Measurements from ENCODE around the gene PAN2. TPM values are rescaled to one million over a fixed set of nuclear protein-coding genes. Genes with fewer than 3 reads are reported as not detected.
"Not testable (repeated sequence)": the region's sequence is repeated elsewhere in the genome, so short reads cannot be mapped to it uniquely, and the experiment has no call there.

PAN2 gene
- total RNA-seq, 4 donors from 2014 or later: 10.2 to 35.9 (median 14.9) TPM

- TF ChIP-seq, protein P1, sequence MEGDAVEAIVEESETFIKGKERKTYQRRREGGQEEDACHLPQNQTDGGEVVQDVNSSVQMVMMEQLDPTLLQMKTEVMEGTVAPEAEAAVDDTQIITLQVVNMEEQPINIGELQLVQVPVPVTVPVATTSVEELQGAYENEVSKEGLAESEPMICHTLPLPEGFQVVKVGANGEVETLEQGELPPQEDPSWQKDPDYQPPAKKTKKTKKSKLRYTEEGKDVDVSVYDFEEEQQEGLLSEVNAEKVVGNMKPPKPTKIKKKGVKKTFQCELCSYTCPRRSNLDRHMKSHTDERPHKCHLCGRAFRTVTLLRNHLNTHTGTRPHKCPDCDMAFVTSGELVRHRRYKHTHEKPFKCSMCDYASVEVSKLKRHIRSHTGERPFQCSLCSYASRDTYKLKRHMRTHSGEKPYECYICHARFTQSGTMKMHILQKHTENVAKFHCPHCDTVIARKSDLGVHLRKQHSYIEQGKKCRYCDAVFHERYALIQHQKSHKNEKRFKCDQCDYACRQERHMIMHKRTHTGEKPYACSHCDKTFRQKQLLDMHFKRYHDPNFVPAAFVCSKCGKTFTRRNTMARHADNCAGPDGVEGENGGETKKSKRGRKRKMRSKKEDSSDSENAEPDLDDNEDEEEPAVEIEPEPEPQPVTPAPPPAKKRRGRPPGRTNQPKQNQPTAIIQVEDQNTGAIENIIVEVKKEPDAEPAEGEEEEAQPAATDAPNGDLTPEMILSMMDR (IDR thresholded peaks at IDR 0.05): no peak
- no peak for TF ChIP-seq POLR2A (IDR thresholded peaks at IDR 0.05)
- no peak for DNase-seq
- intact Hi-C loops (cut with DNase I): no loop called here
- Histone ChIP-seq H3K27me3 (no peaks in the 10 kb centered on the region), H3K4me1 (peaks cover 7 to 31% (median 18%) of the 10 kb centered on the region in 3 donors), H3K4me3 (no peak overlapping the region), H3K36me3 (peaks cover 0 to 4% (median 0%) of the 10 kb centered on the region in 3 donors), H3K9me3 (no peaks in the 10 kb centered on the region), H3K27ac (no peak overlapping the region)
- 80 to 81% methylated on average over 9 of the region's 9 CpGs for WGBS, 2 donors
These were observed 2.8 kb upstream of the PAN2 start for GRCh38 chr12:56336361-56337167.

GRCh38 chr12:56335527-56335926 is 1.7 kb upstream of the PAN2 start:
- WGBS, 2 donors: 95 to 96% methylated on average over 6 to 8 of the region's 8 CpGs
- H3K4me3 ChIP-seq; DNase-seq; H3K27ac ChIP-seq; H3K36me3 ChIP-seq; H3K27me3 ChIP-seq; intact Hi-C loops (cut with DNase I); H3K9me3 ChIP-seq: not testable (repeated sequence)
- peaks cover 7 to 31% (median 18%) of the 10 kb centered on the region in 3 donors for H3K4me1 ChIP-seq

GRCh38 chr12:56334490-56334793 is 642 bp upstream of the PAN2 start:
- WGBS, 2 donors: 8% methylated on average over 6 of the region's 6 CpGs
- intact Hi-C loops (cut with DNase I): no loop called here

DNA sequence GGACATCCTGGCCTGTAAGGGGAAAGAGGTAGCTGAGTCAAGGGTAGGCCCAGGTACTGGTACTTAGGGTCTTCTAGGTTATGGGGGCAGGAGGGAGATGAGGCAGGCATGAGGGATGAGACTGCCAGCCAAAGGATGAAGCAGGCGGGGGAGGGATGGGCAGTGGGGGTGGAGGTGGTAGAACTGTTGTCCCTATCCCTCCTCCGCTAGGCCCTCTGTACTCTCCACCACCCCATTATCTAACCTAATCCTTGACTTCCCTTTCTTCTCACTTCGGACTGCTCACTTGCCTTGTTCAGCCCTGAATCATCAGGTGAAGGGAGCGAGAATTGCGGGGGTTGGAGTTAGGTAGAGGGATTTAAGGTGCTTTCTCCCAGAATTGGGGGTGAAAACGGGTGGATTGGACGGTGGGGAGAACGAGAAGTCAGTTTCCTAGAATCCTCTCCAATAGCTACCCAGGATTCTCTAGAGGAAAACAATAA is 562 bp downstream of the PAN2 start:
- WGBS, 2 donors: 6 to 17% methylated on average over 7 to 8 of the region's 8 CpGs
- Histone ChIP-seq H3K4me1 (peaks cover 7 to 22% (median 9%) of the 10 kb centered on the region in 3 donors), H3K27me3 (no peaks in the 10 kb centered on the region), H3K36me3 (peaks cover 0 to 5% (median 0%) of the 10 kb centered on the region in 3 donors), H3K4me3 (peak overlapping the region; percentile 41 to 82 (median 66)), H3K9me3 (no peaks in the 10 kb centered on the region), H3K27ac (peak overlapping the region; percentile 88 to 96 (median 96))
- intact Hi-C loops (cut with DNase I): no loop called here
- TF ChIP-seq, protein P1 (IDR thresholded peaks at IDR 0.05): no peak
- TF ChIP-seq POLR2A (IDR thresholded peaks at IDR 0.05): no peak
- no peak for DNase-seq

More at GRCh38 chr12:56334490-56334793, 642 bp upstream of the PAN2 start:
- TF ChIP-seq, protein P1 (IDR thresholded peaks at IDR 0.05): no peak
- TF ChIP-seq POLR2A (IDR thresholded peaks at IDR 0.05): no peak
- Histone ChIP-seq H3K27ac (peak overlapping the region; percentile 88 to 96 (median 96)), H3K36me3 (no peaks in the 10 kb centered on the region), H3K4me1 (peaks cover 7 to 31% (median 18%) of the 10 kb centered on the region in 3 donors), H3K27me3 (no peaks in the 10 kb centered on the region), H3K4me3 (peak overlapping the region; percentile 41 to 82 (median 66)), H3K9me3 (no peaks in the 10 kb centered on the region)
- DNase-seq: no peak

- no peak for TF ChIP-seq POLR2A (IDR thresholded peaks at IDR 0.05)
- TF ChIP-seq, protein P1 (IDR thresholded peaks at IDR 0.05): no peak
- Histone ChIP-seq H3K36me3 (peaks cover 0 to 10% (median 0%) of the 10 kb centered on the region in 3 donors), H3K4me1 (peaks cover 7 to 18% (median 9%) of the 10 kb centered on the region in 3 donors), H3K9me3 (no peaks in the 10 kb centered on the region), H3K4me3 (peak overlapping the region; percentile 41 to 82 (median 66)), H3K27ac (peak overlapping the region; percentile 88 to 96 (median 96)), H3K27me3 (no peaks in the 10 kb centered on the region)
- DNase-seq: no peak
- intact Hi-C loops (cut with DNase I): no loop called here
- 89 to 94% methylated on average over 7 to 8 of the region's 11 CpGs for WGBS, 2 donors
These were observed 1.1 kb downstream of the PAN2 start for GRCh38 chr12:56332512-56333196.
